Osteoblast (primary cell): ENCODE measurements around the gene GNAZ. TPM values are rescaled to one million over a fixed set of nuclear protein-coding genes. Genes with fewer than 3 reads are reported as not detected.

ENCODE experiments used
- DNase-seq: peaks from one replicate; pipeline ENCODE4 v3.0.0; 2011; ENCODE audit warnings: low spot score, mixed read lengths; ENCODE audit not compliant: insufficient read length; ENCODE audit errors: missing footprints
- H2AFZ ChIP-seq: 2 replicates; pipeline ENCODE4 v1.6.0; 2011; ENCODE audit warnings: mild to moderate bottlenecking, low read length
- H3K27ac ChIP-seq: 2 replicates; pipeline ENCODE4 v1.5.1; 2011; ENCODE audit warnings: mild to moderate bottlenecking, low read depth, low read length, moderate library complexity
- H3K27me3 ChIP-seq: 2 replicates; pipeline ENCODE4 v1.6.0; 2012; ENCODE audit warnings: mild to moderate bottlenecking, control low read depth, inconsistent platforms, low read length, moderate library complexity; ENCODE audit not compliant: insufficient read depth
- H3K36me3 ChIP-seq: 2 replicates; pipeline ENCODE4 v1.5.1; 2011; ENCODE audit warnings: mild to moderate bottlenecking, low read length, control low read depth, moderate library complexity; ENCODE audit not compliant: insufficient read depth
- H3K4me1 ChIP-seq: 2 replicates; pipeline ENCODE4 v1.5.1; 2011; ENCODE audit warnings: mild to moderate bottlenecking, low read length, control low read depth, moderate library complexity; ENCODE audit not compliant: insufficient read depth
- H3K4me2 ChIP-seq: 2 replicates; pipeline ENCODE4 v1.6.0; 2011; ENCODE audit warnings: mild to moderate bottlenecking, low read length; ENCODE audit not compliant: insufficient read depth
- H3K4me3 ChIP-seq: fragments of 200-600 bp; sonication (generic); 3 replicates; pipeline ENCODE4 v1.5.1; 2012; ENCODE audit warnings: mild to moderate bottlenecking, low read length, inconsistent platforms; ENCODE audit not compliant: insufficient read depth
- H3K79me2 ChIP-seq: 2 replicates; pipeline ENCODE4 v1.6.0; 2012; ENCODE audit warnings: mild to moderate bottlenecking, low read length, control low read depth, inconsistent platforms; ENCODE audit not compliant: insufficient read depth
- H3K9me3 ChIP-seq: 2 replicates; pipeline ENCODE4 v1.5.1; 2011; ENCODE audit warnings: low read depth, low read length, control low read depth
- H4K20me1 ChIP-seq: 2 replicates; pipeline ENCODE4 v1.6.0; 2012; ENCODE audit warnings: mild to moderate bottlenecking, low read length, control low read depth; ENCODE audit not compliant: insufficient read depth
- total RNA-seq: library from RNA; depleted of rRNA; stranded (reverse); fragments of >200 nt; gene quantifications from 2 replicates; pipeline ENCODE4 v1.2.3, GENCODE V29; 2012
- TF ChIP-seq, protein P1 (sequence below): IDR thresholded peaks from 2 replicates; pipeline ENCODE4 v1.5.1; 2011; ENCODE audit warnings: mild to moderate bottlenecking, low read depth, low read length, moderate library complexity; ENCODE audit errors: extremely low read depth

Gene GNAZ
- total RNA-seq, 1 donor: 0.72 TPM

DNA sequence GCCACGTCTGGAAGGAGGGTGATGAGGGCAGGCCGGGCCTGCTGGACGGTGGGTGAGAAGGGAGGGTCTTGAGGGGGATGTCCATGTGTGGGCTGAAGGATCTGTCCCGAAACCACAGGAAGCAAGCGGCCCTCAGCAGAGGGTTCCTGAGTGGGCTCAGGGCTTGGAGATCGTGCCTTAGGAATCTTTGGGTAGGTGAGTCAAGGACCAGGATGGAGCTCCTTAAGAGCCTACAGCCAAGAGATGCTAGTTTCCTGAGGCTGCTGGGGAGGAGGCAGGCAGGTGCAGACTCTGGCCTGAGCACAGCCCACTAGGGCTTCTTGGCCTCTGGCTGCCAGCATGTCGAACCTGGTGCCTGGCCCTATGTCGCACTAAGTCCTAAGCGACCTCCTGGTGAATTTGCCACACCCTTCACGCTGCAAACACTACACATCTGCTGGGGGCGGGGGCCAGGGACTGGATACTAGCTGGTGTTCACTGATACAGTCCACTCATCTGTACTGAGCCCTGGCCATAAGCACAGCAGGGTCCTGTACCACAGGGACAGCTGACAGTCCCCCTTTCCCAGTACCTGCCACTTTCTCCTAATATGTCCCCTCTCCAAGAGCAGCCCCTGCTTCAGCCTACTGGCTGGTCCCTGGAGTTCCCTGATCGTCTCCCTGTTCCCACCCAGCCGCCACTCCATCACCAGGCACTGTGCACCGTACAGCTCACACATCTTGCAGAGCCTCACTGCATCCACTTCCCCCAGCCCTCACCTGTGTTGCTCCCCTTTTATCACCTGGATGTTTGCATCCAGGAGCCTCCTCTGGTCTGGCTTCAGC is 19.5 kb downstream of the GNAZ start:
- Histone ChIP-seq H3K4me1 (no peaks in the 10 kb centered on the region), H3K27ac (no peak overlapping the region), H2AFZ (no peak overlapping the region), H3K79me2 (no peaks in the 10 kb centered on the region), H3K4me2 (no peak overlapping the region), H3K9me3 (no peaks in the 10 kb centered on the region), H3K27me3 (no peaks in the 10 kb centered on the region), H3K36me3 (no peaks in the 10 kb centered on the region), H4K20me1 (no peaks in the 10 kb centered on the region), H3K4me3 (no peak overlapping the region)
- TF ChIP-seq, protein P1, sequence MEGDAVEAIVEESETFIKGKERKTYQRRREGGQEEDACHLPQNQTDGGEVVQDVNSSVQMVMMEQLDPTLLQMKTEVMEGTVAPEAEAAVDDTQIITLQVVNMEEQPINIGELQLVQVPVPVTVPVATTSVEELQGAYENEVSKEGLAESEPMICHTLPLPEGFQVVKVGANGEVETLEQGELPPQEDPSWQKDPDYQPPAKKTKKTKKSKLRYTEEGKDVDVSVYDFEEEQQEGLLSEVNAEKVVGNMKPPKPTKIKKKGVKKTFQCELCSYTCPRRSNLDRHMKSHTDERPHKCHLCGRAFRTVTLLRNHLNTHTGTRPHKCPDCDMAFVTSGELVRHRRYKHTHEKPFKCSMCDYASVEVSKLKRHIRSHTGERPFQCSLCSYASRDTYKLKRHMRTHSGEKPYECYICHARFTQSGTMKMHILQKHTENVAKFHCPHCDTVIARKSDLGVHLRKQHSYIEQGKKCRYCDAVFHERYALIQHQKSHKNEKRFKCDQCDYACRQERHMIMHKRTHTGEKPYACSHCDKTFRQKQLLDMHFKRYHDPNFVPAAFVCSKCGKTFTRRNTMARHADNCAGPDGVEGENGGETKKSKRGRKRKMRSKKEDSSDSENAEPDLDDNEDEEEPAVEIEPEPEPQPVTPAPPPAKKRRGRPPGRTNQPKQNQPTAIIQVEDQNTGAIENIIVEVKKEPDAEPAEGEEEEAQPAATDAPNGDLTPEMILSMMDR: no peak
- no peak for DNase-seq

DNA sequence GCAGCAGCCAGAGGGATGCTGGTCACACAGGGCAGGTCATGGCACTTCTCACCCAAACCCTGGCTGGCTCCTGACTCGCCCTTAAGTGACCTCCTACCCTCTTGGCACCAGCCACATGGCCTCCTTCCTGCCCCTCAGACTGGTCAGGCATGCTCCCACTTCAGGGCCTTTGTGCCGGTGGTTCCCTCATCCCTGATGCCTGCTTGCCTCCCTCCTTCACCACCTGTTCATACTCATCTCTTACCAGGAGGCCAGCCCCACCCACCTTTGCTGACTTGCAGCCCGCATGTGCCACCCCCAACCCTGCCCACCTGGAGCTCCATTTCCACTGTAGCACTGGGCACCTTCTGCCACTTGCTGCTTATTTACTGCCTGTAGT is 20.1 kb downstream of the GNAZ start:
- no peaks in the 10 kb centered on the region for H4K20me1 ChIP-seq
- no peak overlapping the region for H3K27ac ChIP-seq
- H3K79me2 ChIP-seq: no peaks in the 10 kb centered on the region
- no peaks in the 10 kb centered on the region for H3K9me3 ChIP-seq
- TF ChIP-seq, protein P1: no peak
- no peak overlapping the region for H3K4me2 ChIP-seq
- DNase-seq: no peak
- H2AFZ ChIP-seq: no peak overlapping the region
- no peaks in the 10 kb centered on the region for H3K4me1 ChIP-seq
- H3K4me3 ChIP-seq: no peak overlapping the region
- H3K27me3 ChIP-seq: no peaks in the 10 kb centered on the region
- H3K36me3 ChIP-seq: no peaks in the 10 kb centered on the region

DNA sequence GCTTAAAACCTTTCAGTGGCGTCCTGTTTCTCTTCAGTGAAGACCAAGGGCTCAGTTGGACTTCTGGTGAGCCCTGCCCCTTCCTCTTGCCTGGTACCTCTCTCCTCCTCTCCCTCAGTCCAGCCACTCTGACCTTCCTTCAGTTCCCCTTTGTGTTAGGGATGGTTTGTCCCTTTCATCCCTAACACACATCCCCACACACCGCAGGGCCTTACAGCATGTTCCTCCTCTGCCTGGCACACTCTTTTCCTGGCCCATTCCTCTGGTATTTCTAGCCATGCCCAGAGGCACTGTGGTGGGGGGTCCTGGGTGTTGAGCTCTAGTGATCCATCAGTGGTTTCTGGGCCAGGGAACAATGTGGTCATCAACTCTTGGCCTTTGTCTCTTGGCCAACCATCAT is 21.4 kb downstream of the GNAZ start:
- H3K27me3 ChIP-seq: no peaks in the 10 kb centered on the region
- no peak overlapping the region for H3K4me3 ChIP-seq
- DNase-seq: no peak
- H3K4me2 ChIP-seq: no peak overlapping the region
- no peak overlapping the region for H3K27ac ChIP-seq
- H3K9me3 ChIP-seq: no peaks in the 10 kb centered on the region
- H2AFZ ChIP-seq: no peak overlapping the region
- H3K4me1 ChIP-seq: no peaks in the 10 kb centered on the region
- no peaks in the 10 kb centered on the region for H3K36me3 ChIP-seq
- H3K79me2 ChIP-seq: no peaks in the 10 kb centered on the region
- H4K20me1 ChIP-seq: no peaks in the 10 kb centered on the region
- TF ChIP-seq, protein P1: no peak

DNA sequence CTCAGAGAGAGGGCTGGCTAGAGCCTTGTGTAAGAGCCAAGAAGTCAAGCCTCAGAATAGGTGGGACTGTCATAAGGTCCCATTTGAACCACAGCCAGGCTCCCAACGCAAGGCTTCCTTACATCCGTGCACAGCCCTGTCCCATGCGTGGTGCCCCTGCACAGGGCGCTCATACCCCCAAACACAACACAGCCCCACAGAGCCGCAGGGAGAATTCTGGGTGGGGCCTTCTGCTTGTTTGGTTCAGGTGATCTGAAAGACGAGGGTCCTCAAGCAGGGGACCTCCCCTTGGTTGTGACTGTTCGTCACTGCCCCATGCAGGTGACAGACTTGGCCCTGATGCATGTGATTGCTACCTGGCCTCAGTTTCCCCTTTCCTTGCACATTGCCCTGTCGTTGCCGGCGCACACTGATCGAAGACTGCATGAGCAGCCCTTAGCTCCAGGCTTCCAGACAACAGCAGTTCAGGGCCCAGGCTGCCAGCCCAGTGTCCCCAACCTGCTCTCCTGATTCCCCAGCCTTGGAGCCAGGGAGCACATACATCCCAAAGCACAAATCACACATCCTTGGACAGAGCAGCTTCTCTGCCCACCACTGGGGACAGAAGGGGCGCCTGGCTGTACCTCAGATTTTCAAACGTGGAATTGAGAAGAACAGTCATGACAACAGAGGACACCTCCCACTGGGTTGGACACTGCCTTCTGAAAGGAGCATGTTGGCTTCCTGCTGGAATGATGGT is 22.1 kb downstream of the GNAZ start:
- Histone ChIP-seq H3K9me3 (no peaks in the 10 kb centered on the region), H2AFZ (no peak overlapping the region), H3K27ac (no peak overlapping the region), H4K20me1 (no peaks in the 10 kb centered on the region), H3K27me3 (no peaks in the 10 kb centered on the region), H3K4me2 (no peak overlapping the region), H3K79me2 (no peaks in the 10 kb centered on the region), H3K4me1 (no peaks in the 10 kb centered on the region), H3K36me3 (no peaks in the 10 kb centered on the region), H3K4me3 (no peak overlapping the region)
- peak; percentile 87 for DNase-seq
- TF ChIP-seq, protein P1: no peak
